NCI-H526 (cell line): ENCODE results near the gene APOL1.
A peak's percentile ranks its signal among the peaks of the same experiment; 100 is the strongest.

Experiments
- DNase-seq, 2 experiments: peaks; one replicate each; lab custom pipeline; 2025; lab: John Stamatoyannopoulos, UW

Gene APOL1

GRCh38 chr22:36291831-36292740 is 39.2 kb downstream of the APOL1 start:
- DNase-seq = no peak

- DNase-seq = no peak
Measured at GRCh38 chr22:36292823-36293530, 40.0 kb downstream of the APOL1 start.

- no peak for DNase-seq
Measured at GRCh38 chr22:36293606-36294292, 40.8 kb downstream of the APOL1 start.

GRCh38 chr22:36294293-36294620 is 41.3 kb downstream of the APOL1 start:
- no peak for DNase-seq

- DNase-seq = no peak
Measured at GRCh38 chr22:36294801-36295200, 41.9 kb downstream of the APOL1 start.

GRCh38 chr22:36295247-36295646 is 42.3 kb downstream of the APOL1 start:
- no peak for DNase-seq

- no peak for DNase-seq
Measured at GRCh38 chr22:36296690-36297089, 43.8 kb downstream of the APOL1 start.

GRCh38 chr22:36297568-36297967 is 44.6 kb downstream of the APOL1 start:
- DNase-seq = no peak

GRCh38 chr22:36298118-36298517 is 45.2 kb downstream of the APOL1 start:
- no peak for DNase-seq

GRCh38 chr22:36298601-36299000 is 45.7 kb downstream of the APOL1 start:
- DNase-seq = no peak

- DNase-seq = no peak
Measured at GRCh38 chr22:36299295-36299694, 46.4 kb downstream of the APOL1 start.

- DNase-seq = no peak
Measured at GRCh38 chr22:36299911-36300310, 47.0 kb downstream of the APOL1 start.

- DNase-seq = no peak
Measured at GRCh38 chr22:36300396-36301212, 47.7 kb downstream of the APOL1 start.

- DNase-seq = peak; percentile 13 to 77
Measured at GRCh38 chr22:36301384-36301828, 48.5 kb downstream of the APOL1 start.

- no peak for DNase-seq
Measured at GRCh38 chr22:36301851-36302250, 48.9 kb downstream of the APOL1 start.

- DNase-seq = no peak
Measured at GRCh38 chr22:36302439-36303114, 49.6 kb downstream of the APOL1 start.

GRCh38 chr22:36303115-36303467 is 50.2 kb downstream of the APOL1 start:
- DNase-seq = no peak

- no peak for DNase-seq
Measured at GRCh38 chr22:36303874-36304273, 50.9 kb downstream of the APOL1 start.

GRCh38 chr22:36304429-36304828 is 51.5 kb downstream of the APOL1 start:
- no peak for DNase-seq

- no peak for DNase-seq
Measured at GRCh38 chr22:36305813-36306212, 52.9 kb downstream of the APOL1 start.

GRCh38 chr22:36306227-36306626 is 53.3 kb downstream of the APOL1 start:
- DNase-seq = no peak
